Spleen (tissue), 11 donors: Measurements from ENCODE around the gene TNNT2. TPM values are rescaled to one million over a fixed set of nuclear protein-coding genes. Genes with fewer than 3 reads are reported as not detected.

Source experiments
- DNase-seq: peaks from one replicate; pipeline ENCODE4 v3.0.0-alpha.2; 2020
- H3K27ac ChIP-seq, 8 donors: fragments of 200-600 bp; sonication (generic) in 7 of 8; 1 replicate in 4 of 8; 2 replicates in 4 of 8; pipeline versions ENCODE4 v1.5.0 to v1.8.0; 2016 to 2021; ENCODE audit warnings: inconsistent platforms in 4 of 8, mild to moderate bottlenecking in 4 of 8, moderate library complexity in 1 of 8
- H3K27me3 ChIP-seq, 7 donors: fragments of 200-600 bp; sonication (generic) in 6 of 7; replicated peaks in 1 of 7; 1 replicate in 4 of 7; 2 replicates in 3 of 7; pipeline versions ENCODE4 v1.5.0 to v1.8.0; 2016 to 2021; ENCODE audit warnings: inconsistent platforms in 3 of 7, mild to moderate bottlenecking in 1 of 7
- H3K36me3 ChIP-seq, 6 donors: fragments of 200-600 bp; sonication (generic) in 5 of 6; 1 replicate in 4 of 6; 2 replicates in 2 of 6; pipeline versions ENCODE4 v1.5.0 to v1.8.0; 2016 to 2021; ENCODE audit warnings: inconsistent platforms in 2 of 6
- H3K4me1 ChIP-seq, 6 donors: fragments of 200-600 bp; sonication (generic) in 5 of 6; 1 replicate in 3 of 6; 2 replicates in 3 of 6; pipeline versions ENCODE4 v1.5.0 to v1.8.0; 2016 to 2021; ENCODE audit warnings: inconsistent platforms in 3 of 6
- H3K4me3 ChIP-seq, 8 donors: fragments of 200-600 bp; sonication (generic) in 7 of 8; 1 replicate in 4 of 8; 2 replicates in 4 of 8; pipeline versions ENCODE4 v1.5.0 to v1.8.0; 2016 to 2021; ENCODE audit warnings: inconsistent platforms in 4 of 8, mild to moderate bottlenecking in 4 of 8, moderate library complexity in 2 of 8
- H3K9me3 ChIP-seq, 8 donors: fragments of 200-600 bp; sonication (generic) in 7 of 8; 1 replicate in 4 of 8; 2 replicates in 4 of 8; pipeline versions ENCODE4 v1.5.0 to v1.8.0; 2016 to 2021; ENCODE audit warnings: inconsistent platforms in 4 of 8
- POLR2A ChIP-seq, 3 donors: fragments of 450-650 bp; IDR thresholded peaks; one replicate each; pipeline ENCODE4 v1.5.1; 2017; ENCODE audit warnings: antibody characterized with exemption in 3 of 3, mild to moderate bottlenecking in 1 of 3
- POLR2AphosphoS5 ChIP-seq, 3 donors: sonication (generic); formaldehyde crosslinking; IDR thresholded peaks; one replicate each; pipeline ENCODE4 v1.5.1; 2017; ENCODE audit warnings: antibody characterized with exemption in 3 of 3
- WGBS, 5 donors: extraction: QIAGEN DNeasy Blood & Tissue Kit in 3 of 5; methylation state at CpG; one replicate each; pipeline versions ENCODE4 v1.1.5 to v1.1.7; 2013 to 2018; 5-methylcytosine and 5-hydroxymethylcytosine counted together
- intact Hi-C: fragments of 100-400 bp; cut with DNase I; formaldehyde crosslinking; loops from one replicate; pipeline ENCODE4 v1.15.0; 2023; ENCODE audit warnings: low total_unique reads
- polyA plus RNA-seq, 3 donors: library from polyadenylated mRNA; stranded (reverse); fragments of 200-250 nt; gene quantifications; one replicate each; pipeline ENCODE4 v1.2.1, GENCODE V29; 2013
- total RNA-seq, 7 donors: library from RNA; depleted of rRNA in 3 of 7; stranded (reverse); fragments of >200 nt in 3 of 7; fragmentation: NEBNext Ultra II Directional in 4 of 7; extraction: Animal tissue kit (Norgen Biotek cat#: 25700) in 4 of 7; gene quantifications; one replicate each; pipeline versions ENCODE4 v1.1.0 to v1.2.1, GENCODE V29; 2016 to 2021
- TF ChIP-seq, protein P1 (sequence below), 11 experiments: fragments of 200-600 bp in 7 of 11; fragments of 450-650 bp in 4 of 11; sonication (generic) in 4 of 11; IDR thresholded peaks in 8 of 11; conservative IDR thresholded peaks in 3 of 11; 1 replicate in 7 of 11; 2 replicates in 4 of 11; pipeline versions ENCODE4 v1.4.0 to v1.8.0; 2016 to 2021; ENCODE audit warnings: antibody characterized with exemption in 11 of 11, inconsistent platforms in 4 of 11, mild to moderate bottlenecking in 1 of 11
- donor health status: healthy with polysubstance abuse.
- donor health status: DM: no; HTN: no; CAD: no; lungs with moderate emphysema.
- donor health status: DM: no; HTN: no; CAD: no.
- donor health status: Bipolar disorder and iron deficiency.
- donor health status: healthy.
- donor health status: DM: no; HTN: no; CAD: no.
- donor health status: DM: yes; HTN: yes; CAD: no.

The TNNT2 gene
- total and polyA plus RNA-seq, 10 donors = 0.41 to 3.8 (median 1.2) TPM; not detected in 5

DNA sequence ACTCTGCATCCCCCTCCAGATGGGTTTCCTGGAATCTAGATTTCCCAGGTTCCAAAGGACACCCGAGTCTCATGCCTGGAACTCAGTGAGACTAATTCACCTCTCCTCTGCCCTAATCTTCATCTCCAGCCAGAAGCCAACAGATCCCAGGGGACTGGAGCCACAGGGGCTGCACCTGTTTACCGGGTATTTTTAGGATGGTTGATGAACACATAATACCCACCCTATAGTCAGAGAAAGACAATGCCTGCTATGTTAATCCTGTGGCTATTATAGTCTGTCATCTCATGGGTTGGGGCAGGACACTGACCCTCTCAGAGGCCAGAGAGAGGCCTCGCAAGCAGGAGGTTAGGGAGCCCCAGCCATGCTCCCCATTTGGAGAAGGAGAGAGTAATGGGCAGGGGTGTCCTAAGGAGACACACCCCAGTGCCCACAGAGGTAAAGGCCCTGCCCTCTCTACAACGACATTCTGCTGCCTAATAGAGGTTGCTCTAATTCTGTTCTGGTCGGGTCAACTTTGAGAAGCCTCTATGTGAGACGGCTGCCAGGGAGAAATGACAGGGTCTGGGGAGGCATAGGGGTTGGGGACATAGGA is 45.1 kb upstream of the TNNT2 start:
- 60 to 82% (median 76%) methylated on average over 6 of the region's 6 CpGs for WGBS, 5 donors
- peak; percentile 4 for DNase-seq
- no peak overlapping the region for H3K27ac ChIP-seq
- no peaks in the 10 kb centered on the region for H3K4me1 ChIP-seq
- no peaks in the 10 kb centered on the region for H3K27me3 ChIP-seq
- TF ChIP-seq POLR2AphosphoS5 (IDR thresholded peaks at IDR 0.05) = no peak
- TF ChIP-seq, protein P1, sequence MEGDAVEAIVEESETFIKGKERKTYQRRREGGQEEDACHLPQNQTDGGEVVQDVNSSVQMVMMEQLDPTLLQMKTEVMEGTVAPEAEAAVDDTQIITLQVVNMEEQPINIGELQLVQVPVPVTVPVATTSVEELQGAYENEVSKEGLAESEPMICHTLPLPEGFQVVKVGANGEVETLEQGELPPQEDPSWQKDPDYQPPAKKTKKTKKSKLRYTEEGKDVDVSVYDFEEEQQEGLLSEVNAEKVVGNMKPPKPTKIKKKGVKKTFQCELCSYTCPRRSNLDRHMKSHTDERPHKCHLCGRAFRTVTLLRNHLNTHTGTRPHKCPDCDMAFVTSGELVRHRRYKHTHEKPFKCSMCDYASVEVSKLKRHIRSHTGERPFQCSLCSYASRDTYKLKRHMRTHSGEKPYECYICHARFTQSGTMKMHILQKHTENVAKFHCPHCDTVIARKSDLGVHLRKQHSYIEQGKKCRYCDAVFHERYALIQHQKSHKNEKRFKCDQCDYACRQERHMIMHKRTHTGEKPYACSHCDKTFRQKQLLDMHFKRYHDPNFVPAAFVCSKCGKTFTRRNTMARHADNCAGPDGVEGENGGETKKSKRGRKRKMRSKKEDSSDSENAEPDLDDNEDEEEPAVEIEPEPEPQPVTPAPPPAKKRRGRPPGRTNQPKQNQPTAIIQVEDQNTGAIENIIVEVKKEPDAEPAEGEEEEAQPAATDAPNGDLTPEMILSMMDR (IDR thresholded peaks at IDR 0.05 in 8 of 11, conservative IDR thresholded peaks at IDR 0.05 in 3 of 11) = no peak
- no peak for TF ChIP-seq POLR2A (IDR thresholded peaks at IDR 0.05)
- H3K9me3 ChIP-seq = no peaks in the 10 kb centered on the region
- no peaks in the 10 kb centered on the region for H3K36me3 ChIP-seq
- no peak overlapping the region for H3K4me3 ChIP-seq
- intact Hi-C loops = no loop called here

DNA sequence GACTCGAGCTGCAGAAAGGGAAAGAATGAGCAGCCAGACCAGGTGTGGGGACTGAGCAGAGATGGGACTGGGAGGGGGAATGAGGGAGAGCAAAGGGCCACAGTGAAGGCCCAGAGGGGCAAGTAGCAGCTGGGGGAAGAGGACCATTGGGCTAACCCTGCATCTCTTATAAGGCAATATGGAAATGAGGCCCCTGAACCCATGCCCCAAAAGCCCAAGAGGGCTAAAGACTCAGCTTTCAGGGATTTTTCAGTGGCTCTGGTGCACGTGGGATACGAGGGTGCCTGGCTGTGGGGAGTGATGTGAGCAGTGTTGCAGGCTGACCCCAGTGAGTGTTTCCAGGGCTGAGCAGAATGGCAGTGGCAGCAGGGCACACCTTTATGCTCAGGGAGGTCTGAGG is 44.5 kb upstream of the TNNT2 start:
- intact Hi-C loops = no loop called here
- Histone ChIP-seq H3K27me3 (no peaks in the 10 kb centered on the region), H3K36me3 (no peaks in the 10 kb centered on the region), H3K27ac (no peak overlapping the region), H3K9me3 (no peaks in the 10 kb centered on the region), H3K4me3 (no peak overlapping the region), H3K4me1 (no peaks in the 10 kb centered on the region)
- peak; percentile 19 for DNase-seq
- TF ChIP-seq POLR2A (IDR thresholded peaks at IDR 0.05) (no peak), POLR2AphosphoS5 (IDR thresholded peaks at IDR 0.05) (no peak)
- TF ChIP-seq, protein P1 (IDR thresholded peaks at IDR 0.05 in 8 of 11, conservative IDR thresholded peaks at IDR 0.05 in 3 of 11) = no peak
- 52 to 73% (median 64%) methylated on average over 3 of the region's 3 CpGs for WGBS, 5 donors

DNA sequence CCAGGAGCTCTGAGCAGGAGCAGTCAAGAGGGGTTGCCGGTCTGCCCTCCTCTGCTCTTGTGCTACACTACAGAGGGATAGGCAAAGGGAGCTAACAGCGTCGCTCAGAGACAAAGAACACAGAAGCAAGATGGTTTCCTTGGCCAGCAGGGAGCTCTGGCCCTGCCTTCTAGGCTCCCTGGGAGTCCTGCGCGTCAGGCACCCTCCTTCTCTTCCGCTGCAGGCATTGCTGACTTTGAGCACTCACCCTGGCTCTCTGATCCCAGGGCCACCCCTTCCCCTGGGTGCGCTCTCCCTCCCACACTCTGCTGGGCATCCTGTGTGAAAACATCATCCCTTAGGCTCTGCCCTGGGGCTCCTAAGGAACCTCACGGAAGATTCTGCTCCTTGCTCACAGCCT is 43.6 kb upstream of the TNNT2 start:
- H3K4me1 ChIP-seq = no peaks in the 10 kb centered on the region
- H3K36me3 ChIP-seq = no peaks in the 10 kb centered on the region
- TF ChIP-seq, protein P1 (IDR thresholded peaks at IDR 0.05 in 8 of 11, conservative IDR thresholded peaks at IDR 0.05 in 3 of 11) = no peak
- no peak overlapping the region for H3K27ac ChIP-seq
- WGBS, 5 donors = 76 to 87% (median 82%) methylated on average over 8 of the region's 8 CpGs
- H3K27me3 ChIP-seq = no peaks in the 10 kb centered on the region
- no peaks in the 10 kb centered on the region for H3K9me3 ChIP-seq
- no peak overlapping the region for H3K4me3 ChIP-seq
- intact Hi-C loops = no loop called here
- peak; percentile 31 for DNase-seq

DNA sequence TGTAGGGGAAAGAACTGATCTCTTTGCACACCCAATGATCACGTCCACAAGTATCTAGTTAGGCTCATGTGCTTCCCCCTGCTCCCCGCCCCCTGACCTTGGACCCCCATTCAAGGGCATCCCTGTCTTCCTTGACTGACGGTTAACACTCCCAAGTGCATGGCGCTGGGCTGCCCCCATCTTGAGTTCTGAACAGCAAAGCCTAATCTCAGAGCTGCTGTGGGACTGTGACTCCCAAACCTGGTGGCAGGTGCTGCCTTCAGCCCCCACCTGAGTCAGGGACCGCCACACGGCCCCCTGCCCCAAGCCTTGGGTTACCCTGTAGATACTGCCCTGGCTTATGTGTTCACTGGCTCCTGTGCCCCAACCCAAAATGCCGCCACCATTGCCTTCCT is 43.1 kb upstream of the TNNT2 start:
- H3K4me1 ChIP-seq = no peaks in the 10 kb centered on the region
- no peak overlapping the region for H3K4me3 ChIP-seq
- DNase-seq = peak; percentile 67
- TF ChIP-seq, protein P1 (IDR thresholded peaks at IDR 0.05 in 8 of 11, conservative IDR thresholded peaks at IDR 0.05 in 3 of 11) = no peak
- TF ChIP-seq POLR2AphosphoS5 (IDR thresholded peaks at IDR 0.05) (no peak), POLR2A (IDR thresholded peaks at IDR 0.05) (no peak)
- H3K36me3 ChIP-seq = no peaks in the 10 kb centered on the region
- no peak overlapping the region for H3K27ac ChIP-seq
- intact Hi-C loops = no loop called here
- no peaks in the 10 kb centered on the region for H3K27me3 ChIP-seq
- no peaks in the 10 kb centered on the region for H3K9me3 ChIP-seq
- WGBS, 5 donors = 67 to 94% (median 77%) methylated on average over 7 of the region's 7 CpGs
